HepG2 (cell line): ENCODE data around the gene PIK3CA. TPM values are rescaled to one million over a fixed set of nuclear protein-coding genes. Genes with fewer than 3 reads are reported as not detected.

Experiments
- NR1H2 ChIP-seq: sonication (generic); formaldehyde crosslinking; IDR thresholded peaks from 2 replicates; pipeline ENCODE4 v1.8.1; 2022; ENCODE audit warnings: low read depth, missing genetic modification reagents, borderline replicate concordance
- PCBP2 ChIP-seq: fragments of 200-400 bp; formaldehyde crosslinking; optimal IDR thresholded peaks from 2 replicates; pipeline ENCODE3; 2018; ENCODE audit warnings: low read length, low read depth; ENCODE audit not compliant: poor library complexity, severe bottlenecking
- PRDM10 ChIP-seq: sonication (generic); formaldehyde crosslinking; IDR thresholded peaks from 2 replicates; pipeline ENCODE4 v1.4.0; 2020; ENCODE audit warnings: low read depth, missing genetic modification reagents
- REST ChIP-seq, 2 experiments: IDR thresholded peaks; 2 replicates each; pipeline ENCODE4 v1.6.1; 2011 to 2012; ENCODE audit warnings: low read length in 2 of 2, borderline replicate concordance in 1 of 2, low read depth in 1 of 2, mild to moderate bottlenecking in 1 of 2, moderate library complexity in 1 of 2
- TBX3 ChIP-seq: fragments of 450-650 bp; IDR thresholded peaks from 2 replicates; pipeline ENCODE4 v1.6.1; 2017; ENCODE audit warnings: antibody characterized with exemption, mild to moderate bottlenecking, inconsistent platforms, borderline replicate concordance
- THYN1 ChIP-seq: sonication (generic); formaldehyde crosslinking; IDR thresholded peaks from 2 replicates; pipeline ENCODE4 v1.8.1; 2023; ENCODE audit warnings: low read depth, mild to moderate bottlenecking, moderate library complexity, missing genetic modification reagents, borderline replicate concordance
- polyA plus RNA-seq, 8 experiments: library from polyadenylated mRNA; depleted of rRNA in 3 of 8; stranded (reverse) in 7 of 8; unstranded in 1 of 8; fragments of >200 nt; fragmentation: Illumina TruSeq in 4 of 8; extraction: Trizol in 4 of 8; gene quantifications; 2 replicates each; pipeline versions ENCODE4 v1.2.1 to v1.2.3, GENCODE V29; 2011 to 2016; ENCODE audit warnings: low read depth in 4 of 8, missing spikeins in 1 of 8, mixed read lengths in 1 of 8; ENCODE audit not compliant: insufficient read depth in 1 of 8
- total RNA-seq, 5 experiments: library from RNA; depleted of rRNA; stranded (reverse); fragments of >200 nt; fragmentation: Illumina TruSeq; extraction: Trizol; gene quantifications; 2 replicates each; pipeline ENCODE4 v1.2.3, GENCODE V29; 2016; ENCODE audit warnings: low read depth in 1 of 5

PIK3CA gene
- total and polyA plus RNA-seq, 2 of the 13 experiments (the other 11 are each of a cell fraction or from before 2014, with no cell fraction given): 5.7 to 11.4 TPM

- TF ChIP-seq THYN1 (CRISPR knock-in tag): no peak
- no peak for TF ChIP-seq TBX3
- TF ChIP-seq REST (IDR thresholded peaks at IDR 0.05; ENCODE audit: borderline replicate concordance in 1 of 2, low read depth in 1 of 2, low read length in 2 of 2): no peak
- no peak for TF ChIP-seq PCBP2
- TF ChIP-seq PRDM10 (CRISPR knock-in tag): no peak
- no peak for TF ChIP-seq NR1H2 (CRISPR knock-in tag)
Measured at GRCh38 chr3:179098388-179099077, 49.6 kb upstream of the PIK3CA start (continued).
